Effector memory CD4-positive, alpha-beta T cell (primary cell): ENCODE measurements around the gene PDE4B.

ENCODE experiments used
- DNase-seq, 3 donors: peaks; one replicate each; pipeline ENCODE4 v3.0.0-alpha.2; 2020
- H3K27ac ChIP-seq: 2 replicates; pipeline ENCODE4 v1.7.0; 2013; ENCODE audit warnings: mild to moderate bottlenecking, low read length, moderate library complexity; ENCODE audit not compliant: insufficient read depth, poor library complexity, severe bottlenecking
- H3K27me3 ChIP-seq: replicated peaks from 2 replicates; pipeline ENCODE4 v1.7.0; 2013; ENCODE audit warnings: mild to moderate bottlenecking, low read length; ENCODE audit not compliant: insufficient read depth, control insufficient read depth, poor library complexity, severe bottlenecking
- H3K36me3 ChIP-seq: 2 replicates; pipeline ENCODE4 v1.7.0; 2013; ENCODE audit warnings: mild to moderate bottlenecking, low read length, moderate library complexity; ENCODE audit not compliant: control insufficient read depth, insufficient read depth
- H3K4me1 ChIP-seq: 2 replicates; pipeline ENCODE4 v1.7.0; 2013; ENCODE audit warnings: low read length, mild to moderate bottlenecking; ENCODE audit not compliant: control insufficient read depth, insufficient read depth, poor library complexity, severe bottlenecking
- H3K4me3 ChIP-seq: 2 replicates; pipeline ENCODE4 v1.7.0; 2013; ENCODE audit warnings: low read length, low read depth, mild to moderate bottlenecking; ENCODE audit not compliant: insufficient read depth, poor library complexity, severe bottlenecking
- H3K9me3 ChIP-seq: 2 replicates; pipeline ENCODE4 v1.7.0; 2013; ENCODE audit warnings: mild to moderate bottlenecking, low read length, moderate library complexity; ENCODE audit not compliant: control insufficient read depth

The PDE4B gene

DNA sequence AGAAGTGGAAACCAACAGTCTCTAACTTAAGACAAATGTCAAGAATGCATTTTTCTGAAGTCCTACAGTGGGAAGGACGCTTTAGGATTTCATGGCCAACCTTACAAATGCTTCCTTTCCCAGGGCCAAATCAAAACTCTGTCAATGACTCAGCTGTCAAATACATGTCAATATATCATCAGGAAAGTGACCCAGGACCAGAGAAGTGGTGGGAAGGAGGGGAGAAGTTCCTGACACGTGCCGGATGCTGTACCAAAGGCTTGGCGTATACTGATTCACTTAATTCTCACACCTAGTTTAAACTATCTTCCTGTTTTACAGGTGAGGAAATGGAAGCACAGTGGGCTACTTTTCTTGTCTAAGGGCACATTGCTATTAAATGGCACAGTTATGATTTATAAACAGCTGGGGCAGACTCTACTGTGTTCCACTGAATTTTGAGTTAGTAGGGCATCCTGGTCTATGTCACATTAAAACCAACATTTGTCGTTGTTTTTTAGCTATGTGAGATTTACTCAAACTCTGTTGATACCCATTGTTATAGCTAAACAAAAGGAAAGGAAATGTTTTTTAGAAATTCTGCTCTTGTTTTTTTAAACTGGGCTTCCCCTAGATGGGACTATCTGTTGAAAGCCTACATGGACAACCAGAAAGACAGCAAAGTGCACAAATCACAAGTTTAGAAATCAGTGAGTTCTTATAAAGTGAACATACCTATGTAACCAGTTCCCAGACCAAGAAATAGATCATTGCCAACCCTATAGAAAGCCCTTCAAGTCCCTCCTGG lies 533.1 kb downstream of the PDE4B start:
- peaks cover 14% of the 10 kb centered on the region for H3K4me1 ChIP-seq
- no peak for DNase-seq
- H3K9me3 ChIP-seq = no peaks in the 10 kb centered on the region
- H3K27me3 ChIP-seq = no peaks in the 10 kb centered on the region
- no peak overlapping the region for H3K4me3 ChIP-seq
- H3K27ac ChIP-seq = no peak overlapping the region
- no peaks in the 10 kb centered on the region for H3K36me3 ChIP-seq

DNA sequence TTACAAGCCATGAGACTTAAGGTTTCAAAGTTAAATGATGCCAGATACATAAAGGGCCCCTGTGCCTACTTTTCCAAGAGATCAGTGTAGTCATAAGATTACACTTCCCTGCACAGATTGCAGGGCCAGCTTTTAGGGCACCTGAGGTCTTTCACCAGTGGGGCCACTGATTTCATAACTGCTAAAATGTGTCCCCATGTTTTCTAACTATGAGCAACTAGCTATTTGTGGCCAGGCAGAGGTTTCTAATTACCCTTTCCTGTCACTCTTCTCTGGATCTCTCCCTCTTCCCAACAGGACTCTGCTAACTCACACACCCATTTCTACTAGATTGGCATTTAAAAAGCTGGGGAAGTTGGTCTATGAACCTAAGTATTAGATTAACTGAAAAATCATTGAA lies 534.2 kb downstream of the PDE4B start:
- no peaks in the 10 kb centered on the region for H3K27me3 ChIP-seq
- no peaks in the 10 kb centered on the region for H3K36me3 ChIP-seq
- DNase-seq = no peak
- H3K27ac ChIP-seq = no peak overlapping the region
- no peaks in the 10 kb centered on the region for H3K9me3 ChIP-seq
- no peak overlapping the region for H3K4me3 ChIP-seq
- H3K4me1 ChIP-seq = peaks cover 14% of the 10 kb centered on the region

DNA sequence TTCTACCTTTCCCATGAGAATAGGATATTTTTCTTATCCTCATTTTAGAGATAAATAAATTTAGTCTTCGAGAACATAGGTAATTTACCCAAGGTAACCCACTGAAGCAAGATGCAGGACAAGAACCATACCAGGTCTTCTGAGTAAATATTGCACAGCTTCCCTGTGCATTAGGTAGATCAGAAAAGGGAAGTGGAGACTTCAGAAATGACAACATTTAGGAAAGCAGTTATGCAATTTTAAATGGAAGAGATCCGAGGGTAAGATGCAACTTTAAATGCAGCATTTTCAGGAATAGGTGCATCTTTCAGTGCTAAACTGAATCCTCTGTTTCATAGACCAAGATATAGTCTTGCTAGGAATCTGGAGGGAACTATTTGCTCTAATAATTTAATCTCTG lies 534.9 kb downstream of the PDE4B start:
- no peak for DNase-seq
- Histone ChIP-seq H3K9me3 (no peaks in the 10 kb centered on the region), H3K4me3 (no peak overlapping the region), H3K27ac (no peak overlapping the region), H3K36me3 (no peaks in the 10 kb centered on the region), H3K27me3 (no peaks in the 10 kb centered on the region), H3K4me1 (peaks cover 14% of the 10 kb centered on the region)

DNA sequence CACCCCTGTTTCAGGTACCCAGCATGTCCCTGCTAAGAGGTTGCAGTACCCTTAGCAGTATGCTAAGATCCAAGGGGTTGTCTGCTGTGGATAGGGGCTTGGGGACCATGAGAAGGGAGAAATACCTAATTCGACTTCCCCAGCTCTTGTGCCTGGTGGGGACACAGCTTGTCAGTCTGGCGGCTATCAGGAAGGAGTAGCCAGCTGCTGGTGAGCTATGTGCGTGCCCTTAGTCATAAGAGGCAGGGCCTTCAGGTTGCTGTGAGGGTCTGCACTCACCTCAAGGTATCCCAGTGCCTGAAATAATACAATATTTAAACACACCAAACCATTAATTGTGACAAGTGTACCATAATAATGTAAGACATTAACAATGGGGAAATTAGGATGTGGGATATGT lies 536.2 kb downstream of the PDE4B start:
- H3K27ac ChIP-seq = no peak overlapping the region
- no peak for DNase-seq
- no peak overlapping the region for H3K4me3 ChIP-seq
- H3K4me1 ChIP-seq = peaks cover 14% of the 10 kb centered on the region
- no peaks in the 10 kb centered on the region for H3K36me3 ChIP-seq
- no peaks in the 10 kb centered on the region for H3K27me3 ChIP-seq
- H3K9me3 ChIP-seq = no peaks in the 10 kb centered on the region

DNA sequence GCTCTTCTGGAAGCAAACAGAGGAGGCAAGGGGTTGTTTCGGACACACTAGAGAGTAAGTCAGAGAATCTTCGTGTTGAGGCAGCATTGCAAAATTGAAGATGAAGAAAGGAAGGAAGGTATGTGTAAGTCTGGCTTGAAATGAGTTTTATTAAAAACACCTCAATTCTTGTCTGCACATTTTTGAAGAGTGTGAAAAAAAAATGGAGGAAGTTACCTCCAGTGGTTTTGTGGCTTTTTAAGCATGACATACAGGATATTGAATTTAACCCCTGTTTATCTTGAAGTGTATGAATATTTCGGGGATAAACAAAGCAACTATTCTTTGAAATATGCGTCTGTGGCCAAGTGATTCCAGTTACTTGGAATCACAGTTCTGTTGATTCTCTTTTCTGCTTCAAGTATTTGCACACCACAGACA lies 538.0 kb downstream of the PDE4B start:
- no peak for DNase-seq
- Histone ChIP-seq H3K27me3 (no peaks in the 10 kb centered on the region), H3K9me3 (no peaks in the 10 kb centered on the region), H3K27ac (peak overlapping the region; percentile 93), H3K4me3 (peak overlapping the region; percentile 94), H3K4me1 (peaks cover 14% of the 10 kb centered on the region), H3K36me3 (no peaks in the 10 kb centered on the region)

DNA sequence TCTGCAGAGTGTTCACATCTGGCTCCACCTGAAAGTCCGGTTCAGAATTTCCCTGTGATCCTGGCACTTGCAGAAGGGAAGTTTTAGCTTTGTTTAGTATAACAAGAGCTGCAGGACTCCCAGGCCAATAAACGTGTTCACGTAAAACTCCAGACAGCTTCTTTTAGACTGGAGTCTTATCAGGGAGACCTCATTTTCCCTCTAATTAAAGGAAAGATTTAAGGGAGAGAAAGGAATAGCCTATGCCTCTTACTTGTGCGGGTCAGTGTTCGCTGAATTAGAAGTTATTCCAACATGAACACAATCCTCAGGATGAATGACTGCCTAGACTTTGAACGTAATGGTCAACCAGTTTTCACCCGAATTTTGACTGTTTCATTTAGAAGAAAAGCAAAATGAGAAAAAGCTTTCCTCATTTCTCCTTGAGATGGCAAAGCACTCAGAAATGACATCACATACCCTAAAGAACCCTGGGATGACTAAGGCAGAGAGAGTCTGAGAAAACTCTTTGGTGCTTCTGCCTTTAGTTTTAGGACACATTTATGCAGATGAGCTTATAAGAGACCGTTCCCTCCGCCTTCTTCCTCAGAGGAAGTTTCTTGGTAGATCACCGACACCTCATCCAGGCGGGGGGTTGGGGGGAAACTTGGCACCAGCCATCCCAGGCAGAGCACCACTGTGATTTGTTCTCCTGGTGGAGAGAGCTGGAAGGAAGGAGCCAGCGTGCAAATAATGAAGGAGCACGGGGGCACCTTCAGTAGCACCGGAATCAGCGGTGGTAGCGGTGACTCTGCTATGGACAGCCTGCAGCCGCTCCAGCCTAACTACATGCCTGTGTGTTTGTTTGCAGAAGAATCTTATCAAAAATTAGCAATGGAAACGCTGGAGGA lies 539.2 kb downstream of the PDE4B start:
- Histone ChIP-seq H3K27ac (peak overlapping the region; percentile 93), H3K27me3 (no peaks in the 10 kb centered on the region), H3K4me1 (peaks cover 24% of the 10 kb centered on the region), H3K4me3 (peak overlapping the region; percentile 94), H3K9me3 (no peaks in the 10 kb centered on the region), H3K36me3 (no peaks in the 10 kb centered on the region)
- DNase-seq = peak; percentile 33 to 44 (median 42)

DNA sequence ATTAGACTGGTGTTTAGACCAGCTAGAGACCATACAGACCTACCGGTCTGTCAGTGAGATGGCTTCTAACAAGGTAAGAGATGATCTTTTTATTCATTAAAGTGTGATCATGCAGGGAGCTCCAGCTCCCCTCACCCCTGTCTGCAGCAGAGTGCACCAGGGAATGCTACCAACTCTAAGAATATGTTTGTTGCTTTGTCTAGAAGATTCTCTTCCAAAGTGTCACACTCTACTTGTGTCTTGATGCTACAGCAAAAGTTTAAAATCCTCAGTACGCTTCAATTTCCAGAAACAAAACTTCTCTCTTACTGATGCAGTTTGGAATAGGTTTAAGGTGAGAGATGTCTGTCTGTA lies 539.8 kb downstream of the PDE4B start:
- no peaks in the 10 kb centered on the region for H3K9me3 ChIP-seq
- H3K36me3 ChIP-seq = no peaks in the 10 kb centered on the region
- peak overlapping the region; percentile 94 for H3K4me3 ChIP-seq
- H3K27ac ChIP-seq = peak overlapping the region; percentile 93
- H3K4me1 ChIP-seq = peaks cover 31% of the 10 kb centered on the region
- no peak for DNase-seq
- no peaks in the 10 kb centered on the region for H3K27me3 ChIP-seq

DNA sequence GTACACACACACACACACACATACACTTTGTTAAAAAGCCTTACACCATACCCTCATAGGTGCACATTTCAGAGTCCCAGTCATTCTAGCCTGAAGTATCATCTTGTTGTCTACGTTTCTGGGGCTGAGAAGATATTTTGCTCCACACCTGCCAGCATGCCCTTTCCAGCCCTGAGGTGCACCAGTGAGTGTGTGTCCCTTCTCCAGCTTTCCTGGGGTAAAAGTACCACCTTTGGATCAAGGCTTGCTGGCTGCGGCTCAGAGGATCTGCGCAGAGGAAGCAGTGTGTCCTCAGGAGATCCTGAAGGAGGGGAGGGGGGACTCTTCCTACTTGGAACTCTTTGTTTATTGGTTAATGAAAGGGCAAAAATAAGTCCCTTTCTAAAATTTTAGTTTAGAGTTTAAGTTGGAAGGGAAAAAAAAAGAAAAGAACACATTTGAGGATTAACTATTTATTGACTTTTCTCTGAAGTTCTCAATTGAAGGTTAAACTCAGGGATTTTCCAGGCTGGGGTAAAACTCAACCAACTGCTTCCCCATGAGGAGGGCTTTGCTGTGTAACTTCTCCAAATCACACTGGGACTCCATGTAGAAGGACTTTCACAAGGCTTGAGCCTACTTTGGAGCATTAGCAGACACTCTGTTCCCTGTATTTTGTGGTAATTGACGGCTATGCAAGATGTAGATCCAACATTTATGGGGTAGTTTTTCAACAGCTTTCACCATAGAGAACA lies 540.9 kb downstream of the PDE4B start:
- Histone ChIP-seq H3K4me3 (peak overlapping the region; percentile 94), H3K27me3 (no peaks in the 10 kb centered on the region), H3K9me3 (no peaks in the 10 kb centered on the region), H3K4me1 (peaks cover 37% of the 10 kb centered on the region), H3K27ac (peak overlapping the region; percentile 93), H3K36me3 (no peaks in the 10 kb centered on the region)
- DNase-seq = no peak

DNA sequence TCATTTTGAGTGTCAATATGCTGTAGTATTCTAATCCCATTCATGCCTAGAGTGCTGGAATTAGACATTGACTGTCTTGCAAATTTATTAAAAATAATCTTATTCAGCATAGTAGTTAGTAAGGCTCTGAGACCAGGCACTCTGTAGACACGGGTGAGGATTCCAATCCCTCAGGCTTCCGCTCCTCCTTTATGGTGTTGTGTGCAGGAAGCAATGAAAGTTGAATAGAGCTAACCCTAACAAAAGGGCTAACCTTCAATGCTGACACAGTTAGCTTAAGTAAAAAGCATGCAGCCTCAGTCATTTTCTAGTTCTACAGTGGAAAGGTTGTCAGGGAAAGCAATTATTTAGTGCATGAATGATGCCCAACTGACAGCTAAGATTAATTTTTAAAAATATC lies 541.6 kb downstream of the PDE4B start:
- peaks cover 37% of the 10 kb centered on the region for H3K4me1 ChIP-seq
- H3K36me3 ChIP-seq = no peaks in the 10 kb centered on the region
- H3K9me3 ChIP-seq = no peaks in the 10 kb centered on the region
- no peaks in the 10 kb centered on the region for H3K27me3 ChIP-seq
- no peak for DNase-seq
- H3K27ac ChIP-seq = peak overlapping the region; percentile 93
- H3K4me3 ChIP-seq = peak overlapping the region; percentile 94
